Measurements from ENCODE around the gene MOCS1.
A peak's percentile ranks its signal among the peaks of the same experiment; 100 is the strongest.
"Not testable (repeated sequence)": the region's sequence is repeated elsewhere in the genome, so short reads cannot be mapped to it uniquely, and the experiment has no call there.

The MOCS1 gene

GRCh38 chr6:39978240-39978639 is 44.0 kb upstream of the MOCS1 start:
- no peak for TF ChIP-seq CTCF (IDR thresholded peaks at IDR 0.05; ENCODE audit: low read depth, low read length)
- H3K4me3 ChIP-seq (replicated peaks in 1 of 2; ENCODE audit: low read depth in 2 of 2, low read length in 2 of 2): no peak overlapping the region
- no peak for DNase-seq (ENCODE audit: low read depth in 2 of 2)

- H3K4me3 ChIP-seq (replicated peaks in 1 of 2; ENCODE audit: low read depth in 2 of 2, low read length in 2 of 2): no peak overlapping the region
- no peak for DNase-seq (ENCODE audit: low read depth in 2 of 2)
- TF ChIP-seq CTCF (IDR thresholded peaks at IDR 0.05; ENCODE audit: low read depth, low read length): no peak
Measured at GRCh38 chr6:39973661-39974060, 39.4 kb upstream of the MOCS1 start.

- H3K4me3 ChIP-seq (replicated peaks in 1 of 2; ENCODE audit: low read depth in 2 of 2, low read length in 2 of 2); DNase-seq (ENCODE audit: low read depth in 2 of 2): not testable (repeated sequence)
Measured at GRCh38 chr6:39972717-39973116, 38.5 kb upstream of the MOCS1 start.

- not testable (repeated sequence) for DNase-seq (ENCODE audit: low read depth in 2 of 2); H3K4me3 ChIP-seq (replicated peaks in 1 of 2; ENCODE audit: low read depth in 2 of 2, low read length in 2 of 2)
Measured at GRCh38 chr6:39971131-39971530, 36.9 kb upstream of the MOCS1 start.

GRCh38 chr6:39965751-39966150 is 31.5 kb upstream of the MOCS1 start:
- no peak overlapping the region for H3K4me3 ChIP-seq (replicated peaks in 1 of 2; ENCODE audit: low read depth in 2 of 2, low read length in 2 of 2)
- no peak for TF ChIP-seq CTCF (IDR thresholded peaks at IDR 0.05; ENCODE audit: low read depth, low read length)
- DNase-seq (ENCODE audit: low read depth in 2 of 2): no peak

GRCh38 chr6:39964530-39964929 is 30.3 kb upstream of the MOCS1 start:
- no peak overlapping the region for H3K4me3 ChIP-seq (replicated peaks in 1 of 2; ENCODE audit: low read depth in 2 of 2, low read length in 2 of 2)
- TF ChIP-seq CTCF (IDR thresholded peaks at IDR 0.05; ENCODE audit: low read depth, low read length): no peak
- no peak for DNase-seq (ENCODE audit: low read depth in 2 of 2)

- no peak for DNase-seq (ENCODE audit: low read depth in 2 of 2)
- no peak overlapping the region for H3K4me3 ChIP-seq (replicated peaks in 1 of 2; ENCODE audit: low read depth in 2 of 2, low read length in 2 of 2)
- no peak for TF ChIP-seq CTCF (IDR thresholded peaks at IDR 0.05; ENCODE audit: low read depth, low read length)
Measured at GRCh38 chr6:39964094-39964493, 29.8 kb upstream of the MOCS1 start.

- H3K4me3 ChIP-seq (replicated peaks in 1 of 2; ENCODE audit: low read depth in 2 of 2, low read length in 2 of 2): no peak overlapping the region
- TF ChIP-seq CTCF (IDR thresholded peaks at IDR 0.05; ENCODE audit: low read depth, low read length): no peak
- peak in 1 of 2 donors; percentile 71 for DNase-seq (ENCODE audit: low read depth in 2 of 2)
Measured at GRCh38 chr6:39962831-39963230, 28.6 kb upstream of the MOCS1 start.
